SH-SY5Y (cell line): ENCODE results near the gene SMIM5.

ENCODE experiments used
- GATA2 ChIP-seq: IDR thresholded peaks from 2 replicates; pipeline ENCODE4 v1.6.1; 2011; ENCODE audit warnings: mild to moderate bottlenecking, low read depth, low read length
- GATA3 ChIP-seq: IDR thresholded peaks from 2 replicates; pipeline ENCODE4 v1.6.1; 2011; ENCODE audit warnings: low read depth, mild to moderate bottlenecking, low read length, moderate library complexity

- no peak for TF ChIP-seq GATA2
- TF ChIP-seq GATA3 = no peak
Observed at GRCh38 chr17:75652341-75652740, 19.1 kb downstream of the SMIM5 start.
